Measurements from ENCODE around the gene ARHGAP21. TPM values are rescaled to one million over a fixed set of nuclear protein-coding genes. Genes with fewer than 3 reads are reported as not detected.

The ARHGAP21 gene
- total RNA-seq, 4 donors from 2014 or later: 25.9 to 43.4 (median 34.3) TPM

DNA sequence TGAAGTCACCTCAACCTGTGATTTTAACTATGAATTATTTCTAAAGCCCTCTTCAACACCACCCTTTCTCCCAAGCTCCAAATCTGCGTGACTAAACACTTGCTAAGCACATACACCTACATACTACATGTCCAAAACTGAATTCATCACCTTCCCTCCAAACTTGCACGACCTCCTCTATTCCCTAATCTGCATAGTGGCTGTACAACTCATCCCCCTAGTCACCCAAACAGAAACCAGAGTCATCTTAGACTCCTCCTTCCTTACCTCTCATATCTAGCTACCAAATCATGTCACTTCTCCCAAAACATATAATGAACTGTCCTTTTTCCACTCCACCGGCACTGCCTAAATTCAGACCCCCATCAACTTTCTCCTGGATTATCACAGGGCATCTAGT is 16.2 kb downstream of the ARHGAP21 start:
- Histone ChIP-seq H3K4me1 (peaks cover 40% of the 10 kb centered on the region), H3K27me3 (no peaks in the 10 kb centered on the region), H3K4me3 (no peak overlapping the region), H3K27ac (no peak overlapping the region), H3K9me3 (no peaks in the 10 kb centered on the region), H3K36me3 (no peaks in the 10 kb centered on the region)
- no peak for DNase-seq (ENCODE audit: low spot score in 2 of 2)
- WGBS: 69% methylated on average over 3 of the region's 3 CpGs
- no peak for TF ChIP-seq POLR2A (IDR thresholded peaks at IDR 0.05)
- no peak for TF ChIP-seq EP300 (IDR thresholded peaks at IDR 0.05)
- TF ChIP-seq CTCF (IDR thresholded peaks at IDR 0.05): no peak
- TF ChIP-seq POLR2AphosphoS5 (IDR thresholded peaks at IDR 0.05): no peak

GRCh38 chr10:24706479-24707118 is 17.1 kb downstream of the ARHGAP21 start:
- no peak overlapping the region for H3K27ac ChIP-seq
- DNase-seq (ENCODE audit: low spot score in 2 of 2): no peak

GRCh38 chr10:24703700-24704099 is 20.0 kb downstream of the ARHGAP21 start:
- H3K27me3 ChIP-seq: no peaks in the 10 kb centered on the region
- H3K4me3 ChIP-seq: no peak overlapping the region
- no peaks in the 10 kb centered on the region for H3K36me3 ChIP-seq
- 72% methylated on average over 5 of the region's 5 CpGs for WGBS
- peaks cover 31% of the 10 kb centered on the region for H3K4me1 ChIP-seq
- no peak overlapping the region for H3K27ac ChIP-seq
- no peaks in the 10 kb centered on the region for H3K9me3 ChIP-seq
- no peak for DNase-seq (ENCODE audit: low spot score in 2 of 2)
- TF ChIP-seq POLR2A (IDR thresholded peaks at IDR 0.05) (no peak), EP300 (IDR thresholded peaks at IDR 0.05) (no peak)

More at GRCh38 chr10:24706479-24707118, 17.1 kb downstream of the ARHGAP21 start:
- no peak overlapping the region for H3K4me3 ChIP-seq
- H3K4me1 ChIP-seq: peaks cover 36% of the 10 kb centered on the region
- TF ChIP-seq POLR2A (IDR thresholded peaks at IDR 0.05) (no peak), POLR2AphosphoS5 (IDR thresholded peaks at IDR 0.05) (no peak), EP300 (IDR thresholded peaks at IDR 0.05) (no peak), CTCF (IDR thresholded peaks at IDR 0.05) (no peak)
- no peaks in the 10 kb centered on the region for H3K36me3 ChIP-seq
- WGBS: 46% methylated on average over 7 of the region's 7 CpGs
- H3K9me3 ChIP-seq: no peaks in the 10 kb centered on the region
- no peaks in the 10 kb centered on the region for H3K27me3 ChIP-seq

GRCh38 chr10:24701447-24701846 is 22.2 kb downstream of the ARHGAP21 start:
- H3K4me1 ChIP-seq: peaks cover 13% of the 10 kb centered on the region

DNA sequence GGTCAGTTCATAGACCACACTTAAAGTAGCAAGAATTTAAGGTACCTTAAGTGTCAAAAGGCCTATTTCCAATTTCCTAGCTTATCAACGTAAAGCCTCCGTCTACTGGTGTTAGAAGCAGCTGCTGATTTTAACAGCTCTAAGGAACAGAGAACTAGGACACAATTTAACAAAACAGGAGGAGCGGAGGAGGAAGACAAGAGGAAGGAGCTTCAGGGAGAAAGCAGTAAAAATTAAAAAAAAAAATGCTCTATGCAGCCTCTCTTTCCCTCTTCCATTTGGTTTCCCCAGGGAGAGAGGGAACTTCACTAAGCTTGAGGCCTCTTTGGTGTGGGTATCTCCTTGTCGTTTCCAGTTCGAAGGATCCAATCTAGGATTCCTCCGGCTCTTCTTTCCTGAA is 22.7 kb downstream of the ARHGAP21 start:
- peaks cover 8% of the 10 kb centered on the region for H3K4me1 ChIP-seq
- no peak overlapping the region for H3K27ac ChIP-seq
- H3K4me3 ChIP-seq: no peak overlapping the region
- H3K36me3 ChIP-seq: no peaks in the 10 kb centered on the region
- no peaks in the 10 kb centered on the region for H3K27me3 ChIP-seq
- DNase-seq (ENCODE audit: low spot score in 2 of 2): no peak
- no peak for TF ChIP-seq POLR2AphosphoS5 (IDR thresholded peaks at IDR 0.05)
- TF ChIP-seq POLR2A (IDR thresholded peaks at IDR 0.05): no peak
- no peak for TF ChIP-seq EP300 (IDR thresholded peaks at IDR 0.05)
- TF ChIP-seq CTCF (IDR thresholded peaks at IDR 0.05): no peak
- WGBS: 87% methylated on average over 6 of the region's 6 CpGs
- H3K9me3 ChIP-seq: no peaks in the 10 kb centered on the region

More at GRCh38 chr10:24701447-24701846, 22.2 kb downstream of the ARHGAP21 start:
- 77% methylated on average over 3 of the region's 3 CpGs for WGBS
- no peaks in the 10 kb centered on the region for H3K27me3 ChIP-seq
- no peak overlapping the region for H3K27ac ChIP-seq
- DNase-seq (ENCODE audit: low spot score in 2 of 2): no peak
- H3K4me3 ChIP-seq: no peak overlapping the region
- no peaks in the 10 kb centered on the region for H3K36me3 ChIP-seq
- TF ChIP-seq EP300 (IDR thresholded peaks at IDR 0.05): no peak
- TF ChIP-seq CTCF (IDR thresholded peaks at IDR 0.05): no peak
- no peak for TF ChIP-seq POLR2AphosphoS5 (IDR thresholded peaks at IDR 0.05)
- no peak for TF ChIP-seq POLR2A (IDR thresholded peaks at IDR 0.05)
- no peaks in the 10 kb centered on the region for H3K9me3 ChIP-seq
